ENCODE results near the gene APBA1.

DNA sequence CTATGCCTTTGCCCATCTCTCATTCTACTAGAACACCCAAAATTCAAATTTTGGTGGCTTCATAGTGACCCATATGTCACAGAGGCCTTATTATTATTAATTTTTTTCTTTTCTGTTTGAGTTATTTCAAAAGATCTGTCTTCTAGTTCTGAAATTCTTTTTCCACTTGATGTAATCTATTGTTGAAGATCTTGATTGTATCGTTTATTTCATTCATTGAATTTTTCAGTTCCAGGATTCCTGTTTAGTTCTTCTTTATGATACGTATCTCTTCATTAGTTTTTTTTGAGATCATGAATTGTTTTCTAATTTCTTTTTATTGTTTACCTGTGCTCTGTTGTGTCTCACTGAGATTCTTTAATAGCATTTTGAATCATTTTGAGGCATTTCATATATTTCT, 24.6 kb upstream of the APBA1 start:
- TF ChIP-seq, protein P1, sequence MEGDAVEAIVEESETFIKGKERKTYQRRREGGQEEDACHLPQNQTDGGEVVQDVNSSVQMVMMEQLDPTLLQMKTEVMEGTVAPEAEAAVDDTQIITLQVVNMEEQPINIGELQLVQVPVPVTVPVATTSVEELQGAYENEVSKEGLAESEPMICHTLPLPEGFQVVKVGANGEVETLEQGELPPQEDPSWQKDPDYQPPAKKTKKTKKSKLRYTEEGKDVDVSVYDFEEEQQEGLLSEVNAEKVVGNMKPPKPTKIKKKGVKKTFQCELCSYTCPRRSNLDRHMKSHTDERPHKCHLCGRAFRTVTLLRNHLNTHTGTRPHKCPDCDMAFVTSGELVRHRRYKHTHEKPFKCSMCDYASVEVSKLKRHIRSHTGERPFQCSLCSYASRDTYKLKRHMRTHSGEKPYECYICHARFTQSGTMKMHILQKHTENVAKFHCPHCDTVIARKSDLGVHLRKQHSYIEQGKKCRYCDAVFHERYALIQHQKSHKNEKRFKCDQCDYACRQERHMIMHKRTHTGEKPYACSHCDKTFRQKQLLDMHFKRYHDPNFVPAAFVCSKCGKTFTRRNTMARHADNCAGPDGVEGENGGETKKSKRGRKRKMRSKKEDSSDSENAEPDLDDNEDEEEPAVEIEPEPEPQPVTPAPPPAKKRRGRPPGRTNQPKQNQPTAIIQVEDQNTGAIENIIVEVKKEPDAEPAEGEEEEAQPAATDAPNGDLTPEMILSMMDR (IDR thresholded peaks at IDR 0.05; ENCODE audit: low read depth, low read length) = no peak
- no peak for TF ChIP-seq MAX (IDR thresholded peaks at IDR 0.05; ENCODE audit: low read depth, low read length)
- TF ChIP-seq POLR2A (IDR thresholded peaks at IDR 0.05; ENCODE audit: extremely low read depth, insufficient read length) = no peak

Data from NB4 (cell line).